ENCODE measurements around the gene LMBRD2.

DNA sequence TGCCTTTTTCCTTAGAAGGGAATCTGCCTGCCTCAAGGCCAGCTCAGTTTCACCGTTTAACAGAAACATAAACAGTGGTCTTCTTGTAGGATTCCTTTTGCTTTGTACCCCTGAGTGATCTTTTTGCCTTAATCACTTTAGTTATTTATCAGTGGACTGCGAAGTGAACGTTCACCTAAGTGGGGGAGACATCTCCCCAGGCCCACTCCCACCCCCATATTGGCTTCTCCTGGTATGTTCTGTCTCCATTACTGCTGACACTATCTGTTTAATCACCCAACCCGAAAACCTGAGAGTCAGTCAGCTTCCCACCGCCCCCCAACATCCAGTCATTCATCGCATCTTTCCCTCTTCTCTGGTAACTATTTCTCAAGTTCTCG lies 1.6 kb upstream of the LMBRD2 start:
- TF ChIP-seq, protein P1, sequence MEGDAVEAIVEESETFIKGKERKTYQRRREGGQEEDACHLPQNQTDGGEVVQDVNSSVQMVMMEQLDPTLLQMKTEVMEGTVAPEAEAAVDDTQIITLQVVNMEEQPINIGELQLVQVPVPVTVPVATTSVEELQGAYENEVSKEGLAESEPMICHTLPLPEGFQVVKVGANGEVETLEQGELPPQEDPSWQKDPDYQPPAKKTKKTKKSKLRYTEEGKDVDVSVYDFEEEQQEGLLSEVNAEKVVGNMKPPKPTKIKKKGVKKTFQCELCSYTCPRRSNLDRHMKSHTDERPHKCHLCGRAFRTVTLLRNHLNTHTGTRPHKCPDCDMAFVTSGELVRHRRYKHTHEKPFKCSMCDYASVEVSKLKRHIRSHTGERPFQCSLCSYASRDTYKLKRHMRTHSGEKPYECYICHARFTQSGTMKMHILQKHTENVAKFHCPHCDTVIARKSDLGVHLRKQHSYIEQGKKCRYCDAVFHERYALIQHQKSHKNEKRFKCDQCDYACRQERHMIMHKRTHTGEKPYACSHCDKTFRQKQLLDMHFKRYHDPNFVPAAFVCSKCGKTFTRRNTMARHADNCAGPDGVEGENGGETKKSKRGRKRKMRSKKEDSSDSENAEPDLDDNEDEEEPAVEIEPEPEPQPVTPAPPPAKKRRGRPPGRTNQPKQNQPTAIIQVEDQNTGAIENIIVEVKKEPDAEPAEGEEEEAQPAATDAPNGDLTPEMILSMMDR (IDR thresholded peaks at IDR 0.05), result no peak
- TF ChIP-seq POLR2A (IDR thresholded peaks at IDR 0.05), result no peak
- no peak for TF ChIP-seq POLR2AphosphoS5 (IDR thresholded peaks at IDR 0.05)
